Testis (tissue), 2 donors: ENCODE measurements around the gene MAGEA9B.
"Not testable (repeated sequence)": the region's sequence is repeated elsewhere in the genome, so short reads cannot be mapped to it uniquely, and the experiment has no call there.

Experiments used
- POLR2A ChIP-seq: fragments of 450-650 bp; IDR thresholded peaks from one replicate; pipeline ENCODE4 v1.6.1; 2017; ENCODE audit warnings: antibody characterized with exemption, mild to moderate bottlenecking, moderate library complexity
- TF ChIP-seq, protein P1 (sequence below), 3 experiments: fragments of 450-650 bp in 2 of 3; fragments of 200-600 bp in 1 of 3; sonication (generic) in 1 of 3; IDR thresholded peaks; one replicate each; pipeline ENCODE4 v1.5.1; 2016 to 2019; ENCODE audit warnings: antibody characterized with exemption in 3 of 3, mild to moderate bottlenecking in 2 of 3, moderate library complexity in 1 of 3

- TF ChIP-seq POLR2A = not testable (repeated sequence)
- TF ChIP-seq, protein P1, sequence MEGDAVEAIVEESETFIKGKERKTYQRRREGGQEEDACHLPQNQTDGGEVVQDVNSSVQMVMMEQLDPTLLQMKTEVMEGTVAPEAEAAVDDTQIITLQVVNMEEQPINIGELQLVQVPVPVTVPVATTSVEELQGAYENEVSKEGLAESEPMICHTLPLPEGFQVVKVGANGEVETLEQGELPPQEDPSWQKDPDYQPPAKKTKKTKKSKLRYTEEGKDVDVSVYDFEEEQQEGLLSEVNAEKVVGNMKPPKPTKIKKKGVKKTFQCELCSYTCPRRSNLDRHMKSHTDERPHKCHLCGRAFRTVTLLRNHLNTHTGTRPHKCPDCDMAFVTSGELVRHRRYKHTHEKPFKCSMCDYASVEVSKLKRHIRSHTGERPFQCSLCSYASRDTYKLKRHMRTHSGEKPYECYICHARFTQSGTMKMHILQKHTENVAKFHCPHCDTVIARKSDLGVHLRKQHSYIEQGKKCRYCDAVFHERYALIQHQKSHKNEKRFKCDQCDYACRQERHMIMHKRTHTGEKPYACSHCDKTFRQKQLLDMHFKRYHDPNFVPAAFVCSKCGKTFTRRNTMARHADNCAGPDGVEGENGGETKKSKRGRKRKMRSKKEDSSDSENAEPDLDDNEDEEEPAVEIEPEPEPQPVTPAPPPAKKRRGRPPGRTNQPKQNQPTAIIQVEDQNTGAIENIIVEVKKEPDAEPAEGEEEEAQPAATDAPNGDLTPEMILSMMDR (IDR thresholded peaks at IDR 0.05) = not testable (repeated sequence)
These were observed 41.4 kb downstream of the MAGEA9B start for GRCh38 chrX:149545545-149546543.
